Thyroid gland (tissue), 4 donors: ENCODE results near the gene ZSCAN25.

Source experiments
- CTCF ChIP-seq, 6 experiments: fragments of 200-600 bp in 3 of 6; fragments of 450-650 bp in 3 of 6; sonication (generic) in 3 of 6; IDR thresholded peaks; one replicate each; pipeline ENCODE4 v1.5.1; 2016 to 2019; ENCODE audit warnings: antibody characterized with exemption in 6 of 6, mild to moderate bottlenecking in 2 of 6, inconsistent platforms in 1 of 6, moderate library complexity in 1 of 6
- POLR2A ChIP-seq, 2 donors: fragments of 450-650 bp; IDR thresholded peaks; one replicate each; pipeline ENCODE4 v1.6.1; 2017; ENCODE audit warnings: antibody characterized with exemption in 2 of 2, mild to moderate bottlenecking in 2 of 2, moderate library complexity in 1 of 2

GRCh38 chr7:99666013-99666395 is 49.3 kb downstream of the ZSCAN25 start:
- no peak for TF ChIP-seq POLR2A (IDR thresholded peaks at IDR 0.05)
- TF ChIP-seq CTCF (IDR thresholded peaks at IDR 0.05) = no peak
